Femur (tissue), 1 donor: ENCODE results near the gene TRAK1.
A peak's percentile ranks its signal among the peaks of the same experiment; 100 is the strongest.
"Not testable (repeated sequence)": the region's sequence is repeated elsewhere in the genome, so short reads cannot be mapped to it uniquely, and the experiment has no call there.

Experiments used
- DNase-seq: peaks from one replicate; pipeline ENCODE4 v3.0.0-alpha.2; 2017

TRAK1 gene

GRCh38 chr3:42090973-42091731, at the start of gene TRAK1:
TSS of gene TRAK1 (plus strand) at chr3:42091357. CDS start at chr3:42091470, 113 bp downstream.
- peak; percentile 66 for DNase-seq

GRCh38 chr3:42042747-42043098, 48.4 kb upstream of the TRAK1 start:
- DNase-seq: no peak

- DNase-seq: peak; percentile 87
Measured at GRCh38 chr3:42043099-42043813, 47.9 kb upstream of the TRAK1 start.

GRCh38 chr3:42045708-42046243, 45.4 kb upstream of the TRAK1 start:
- no peak for DNase-seq

- DNase-seq: not testable (repeated sequence)
Measured at GRCh38 chr3:42048526-42048925, 42.6 kb upstream of the TRAK1 start.

- DNase-seq: no peak
Measured at GRCh38 chr3:42050126-42050525, 41.0 kb upstream of the TRAK1 start.

- DNase-seq: no peak
Measured at GRCh38 chr3:42051384-42052131, 39.6 kb upstream of the TRAK1 start.

GRCh38 chr3:42052132-42052483, 39.0 kb upstream of the TRAK1 start:
- no peak for DNase-seq

GRCh38 chr3:42052484-42053351, 38.4 kb upstream of the TRAK1 start:
- no peak for DNase-seq

GRCh38 chr3:42053476-42053875, 37.7 kb upstream of the TRAK1 start:
- no peak for DNase-seq

- no peak for DNase-seq
Measured at GRCh38 chr3:42055291-42055690, 35.9 kb upstream of the TRAK1 start.

- DNase-seq: no peak
Measured at GRCh38 chr3:42056840-42057239, 34.3 kb upstream of the TRAK1 start.

GRCh38 chr3:42057561-42058211, 33.5 kb upstream of the TRAK1 start:
- DNase-seq: no peak

GRCh38 chr3:42061025-42061712, 30.0 kb upstream of the TRAK1 start:
- no peak for DNase-seq

GRCh38 chr3:42061713-42062380, 29.3 kb upstream of the TRAK1 start:
- DNase-seq: peak; percentile 91

GRCh38 chr3:42062464-42062863, 28.7 kb upstream of the TRAK1 start:
- DNase-seq: no peak

- no peak for DNase-seq
Measured at GRCh38 chr3:42063888-42064287, 27.3 kb upstream of the TRAK1 start.

GRCh38 chr3:42066516-42067181, 24.5 kb upstream of the TRAK1 start:
- peak; percentile 74 for DNase-seq

- no peak for DNase-seq
Measured at GRCh38 chr3:42067326-42067725, 23.8 kb upstream of the TRAK1 start.
